ENCODE measurements around the gene ZDHHC3. TPM values are rescaled to one million over a fixed set of nuclear protein-coding genes. Genes with fewer than 3 reads are reported as not detected.

ZDHHC3 gene
- total and polyA plus RNA-seq, 2 donors (not counting 1 experiment from before 2014, with no cell fraction given) = 37.2 to 52.6 TPM

DNA sequence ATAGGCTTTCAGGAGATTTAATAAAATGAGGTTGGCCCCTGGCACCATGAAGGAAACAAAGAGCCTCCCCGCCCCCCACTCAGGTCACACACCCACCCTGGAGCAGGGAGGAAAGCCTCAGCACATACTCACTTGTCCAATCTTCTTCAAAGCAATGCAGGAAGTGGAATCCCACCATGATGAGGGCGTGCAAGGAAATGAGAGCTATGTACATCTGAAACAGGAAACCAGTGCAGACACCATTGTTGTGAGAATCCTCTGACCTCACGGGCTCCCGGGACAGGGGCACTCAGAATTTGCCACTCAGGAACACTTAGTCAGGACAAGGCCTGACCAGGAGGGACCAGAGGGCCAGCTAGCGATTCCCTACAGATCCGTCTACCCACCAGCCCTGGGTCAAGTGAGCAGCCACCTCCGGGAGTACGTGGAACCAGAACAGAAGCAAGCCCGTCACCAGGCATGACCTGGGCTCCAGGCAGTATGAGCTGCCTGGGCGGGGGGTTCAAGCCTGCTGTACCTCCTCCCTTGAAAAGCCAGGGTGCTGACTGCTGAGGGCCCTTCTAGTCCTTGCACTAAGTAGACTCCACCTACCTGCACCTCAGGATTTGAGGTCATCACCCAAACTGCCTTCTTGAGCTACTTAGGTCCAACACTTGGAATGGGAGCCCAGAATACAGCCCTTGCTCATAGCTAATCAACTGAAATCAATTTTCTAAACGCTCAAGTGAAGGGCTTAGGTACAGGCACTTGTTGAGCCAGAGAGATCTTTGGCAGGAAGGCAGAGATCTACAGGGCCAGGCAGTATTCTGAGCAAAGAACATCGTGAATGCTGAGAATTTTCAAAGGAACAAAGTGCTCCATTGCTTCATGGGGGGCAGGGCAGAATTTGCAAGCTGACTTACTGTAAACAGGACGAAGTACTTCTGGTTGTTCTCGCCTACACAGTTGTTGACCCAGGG lies 42.7 kb downstream of the ZDHHC3 start:
- no peak overlapping the region for H2AFZ ChIP-seq (ENCODE audit: insufficient read depth, low read depth, low read length, poor library complexity, severe bottlenecking)
- no peaks in the 10 kb centered on the region for H3K9me3 ChIP-seq (ENCODE audit: control extremely low read depth in 1 of 3, control insufficient read depth in 2 of 3, insufficient read depth in 1 of 3, low read length in 2 of 3)
- no peak for DNase-seq
- TF ChIP-seq CTCF (IDR thresholded peaks at IDR 0.05) (no peak), EZH2 (IDR thresholded peaks at IDR 0.05; ENCODE audit: borderline replicate concordance, insufficient read depth, low read depth, low read length, poor library complexity, severe bottlenecking) (no peak)
- H3K9ac ChIP-seq (ENCODE audit: low read length) = no peak overlapping the region
- H3K27me3 ChIP-seq (replicated peaks in 1 of 4; ENCODE audit: control extremely low read depth in 1 of 4, control insufficient read depth in 3 of 4, insufficient read depth in 4 of 4, low read length in 3 of 4) = no peaks in the 10 kb centered on the region
- no peaks in the 10 kb centered on the region for H3K4me1 Mint-ChIP-seq
- H3K4me1 ChIP-seq (ENCODE audit: control insufficient read depth in 2 of 2, insufficient read depth in 2 of 2, low read length in 2 of 2) = no peaks in the 10 kb centered on the region
- H3K36me3 ChIP-seq (replicated peaks in 1 of 2; ENCODE audit: control extremely low read depth in 1 of 2, control insufficient read depth in 1 of 2, extremely low read depth in 1 of 2, insufficient read depth in 2 of 2, low read length in 1 of 2) = peaks cover 3 to 60% of the 10 kb centered on the region in 2 experiments
- H3K4me3 ChIP-seq (ENCODE audit: control extremely low read depth in 1 of 5, extremely low read depth in 1 of 5, insufficient read depth in 1 of 5, low read depth in 2 of 5, low read length in 4 of 5) = no peak overlapping the region
- no peak overlapping the region for H3K4me2 ChIP-seq (replicated peaks; ENCODE audit: low read depth, low read length, poor library complexity, severe bottlenecking)
- H3K27ac Mint-ChIP-seq = no peak overlapping the region
- no peak overlapping the region for H3K4me3 Mint-ChIP-seq
- intact Hi-C loops (cut with micrococcal nuclease) = no loop called here
- POLR2A ChIA-PET = no interaction called here
- H3K79me2 ChIP-seq (ENCODE audit: control insufficient read depth, insufficient read depth, low read length) = no peaks in the 10 kb centered on the region
- ATAC-seq (ENCODE audit: low read depth) = no peak
- H4K20me1 ChIP-seq (ENCODE audit: control insufficient read depth, insufficient read depth, low read length, poor library complexity, severe bottlenecking) = no peaks in the 10 kb centered on the region
- CTCF ChIA-PET = interaction anchor here (1.2 kb wide), 1 partner anchor 19 kb away, joined by 3 read pairs; no protein-coding TSS in a partner anchor
- WGBS (ENCODE audit: insufficient coverage) = 96% methylated on average over 14 of the region's 14 CpGs
- H3K27ac ChIP-seq (ENCODE audit: low read length in 2 of 2) = no peak overlapping the region
- no peaks in the 10 kb centered on the region for H3K9me3 Mint-ChIP-seq (ENCODE audit: insufficient read depth)
- H3K27me3 Mint-ChIP-seq = no peaks in the 10 kb centered on the region

- Mint-ChIP-seq H3K4me3 (no peak overlapping the region), H3K27me3 (no peaks in the 10 kb centered on the region), H3K4me1 (no peaks in the 10 kb centered on the region), H3K9me3 (ENCODE audit: insufficient read depth) (no peaks in the 10 kb centered on the region), H3K27ac (no peak overlapping the region)
- H3K27ac ChIP-seq (ENCODE audit: low read length in 2 of 2) = no peak overlapping the region
- H3K4me2 ChIP-seq (replicated peaks; ENCODE audit: low read depth, low read length, poor library complexity, severe bottlenecking) = no peak overlapping the region
- ChIA-PET CTCF (no interaction called here), POLR2A (no interaction called here)
- H3K79me2 ChIP-seq (ENCODE audit: control insufficient read depth, insufficient read depth, low read length) = no peaks in the 10 kb centered on the region
- no peaks in the 10 kb centered on the region for H3K27me3 ChIP-seq (replicated peaks in 1 of 4; ENCODE audit: control extremely low read depth in 1 of 4, control insufficient read depth in 3 of 4, insufficient read depth in 4 of 4, low read length in 3 of 4)
- no peaks in the 10 kb centered on the region for H4K20me1 ChIP-seq (ENCODE audit: control insufficient read depth, insufficient read depth, low read length, poor library complexity, severe bottlenecking)
- H3K36me3 ChIP-seq (replicated peaks in 1 of 2; ENCODE audit: control extremely low read depth in 1 of 2, control insufficient read depth in 1 of 2, extremely low read depth in 1 of 2, insufficient read depth in 2 of 2, low read length in 1 of 2) = peaks cover 0 to 60% of the 10 kb centered on the region in 2 experiments
- no peak for DNase-seq
- H3K4me1 ChIP-seq (ENCODE audit: control insufficient read depth in 2 of 2, insufficient read depth in 2 of 2, low read length in 2 of 2) = no peaks in the 10 kb centered on the region
- WGBS (ENCODE audit: insufficient coverage) = no CpG with 5 or more reads among the region's 2 CpGs
- no peak for ATAC-seq (ENCODE audit: low read depth)
- no peaks in the 10 kb centered on the region for H3K9me3 ChIP-seq (ENCODE audit: control extremely low read depth in 1 of 3, control insufficient read depth in 2 of 3, insufficient read depth in 1 of 3, low read length in 2 of 3)
- no peak overlapping the region for H3K4me3 ChIP-seq (ENCODE audit: control extremely low read depth in 1 of 5, extremely low read depth in 1 of 5, insufficient read depth in 1 of 5, low read depth in 2 of 5, low read length in 4 of 5)
- intact Hi-C loops (cut with micrococcal nuclease) = no loop called here
- H3K9ac ChIP-seq (ENCODE audit: low read length) = no peak overlapping the region
- no peak for TF ChIP-seq CTCF (IDR thresholded peaks at IDR 0.05)
- TF ChIP-seq EZH2 (IDR thresholded peaks at IDR 0.05; ENCODE audit: borderline replicate concordance, insufficient read depth, low read depth, low read length, poor library complexity, severe bottlenecking) = no peak
- no peak overlapping the region for H2AFZ ChIP-seq (ENCODE audit: insufficient read depth, low read depth, low read length, poor library complexity, severe bottlenecking)
Measured at GRCh38 chr3:44932271-44932670, 43.7 kb downstream of the ZDHHC3 start.
